Kidney epithelial cell (primary cell): ENCODE measurements around the gene RAET1L. TPM values are rescaled to one million over a fixed set of nuclear protein-coding genes. Genes with fewer than 3 reads are reported as not detected.
"Not testable (repeated sequence)": the region's sequence is repeated elsewhere in the genome, so short reads cannot be mapped to it uniquely, and the experiment has no call there.

ENCODE experiments used
- DNase-seq: peaks from one replicate; pipeline ENCODE4 v3.0.0-alpha.2; 2010; ENCODE audit warnings: low read depth
- H3K27me3 ChIP-seq: 2 replicates; pipeline ENCODE4 v1.6.0; 2011; ENCODE audit warnings: low read length; ENCODE audit not compliant: control insufficient read depth, insufficient read depth
- H3K36me3 ChIP-seq: 2 replicates; pipeline ENCODE4 v1.5.1; 2011; ENCODE audit warnings: low read length; ENCODE audit not compliant: control insufficient read depth, insufficient read depth
- H3K4me3 ChIP-seq: 2 replicates; pipeline ENCODE4 v1.5.1; 2011; ENCODE audit warnings: low read depth, mild to moderate bottlenecking, control low read depth, low read length
- CTCF ChIP-seq: IDR thresholded peaks from 2 replicates; pipeline ENCODE4 v1.5.1; 2011; ENCODE audit warnings: mild to moderate bottlenecking, moderate library complexity, low read length, control low read depth, inconsistent platforms; ENCODE audit not compliant: insufficient read depth, poor library complexity, severe bottlenecking
- total RNA-seq: library from RNA; depleted of rRNA; stranded (reverse); fragments of >200 nt; gene quantifications from 2 replicates; pipeline ENCODE4 v1.2.3, GENCODE V29; 2015

The RAET1L gene, protein sequence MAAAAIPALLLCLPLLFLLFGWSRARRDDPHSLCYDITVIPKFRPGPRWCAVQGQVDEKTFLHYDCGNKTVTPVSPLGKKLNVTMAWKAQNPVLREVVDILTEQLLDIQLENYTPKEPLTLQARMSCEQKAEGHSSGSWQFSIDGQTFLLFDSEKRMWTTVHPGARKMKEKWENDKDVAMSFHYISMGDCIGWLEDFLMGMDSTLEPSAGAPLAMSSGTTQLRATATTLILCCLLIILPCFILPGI
- total RNA-seq = 1.5 and 1.8 TPM in 2 replicates

DNA sequence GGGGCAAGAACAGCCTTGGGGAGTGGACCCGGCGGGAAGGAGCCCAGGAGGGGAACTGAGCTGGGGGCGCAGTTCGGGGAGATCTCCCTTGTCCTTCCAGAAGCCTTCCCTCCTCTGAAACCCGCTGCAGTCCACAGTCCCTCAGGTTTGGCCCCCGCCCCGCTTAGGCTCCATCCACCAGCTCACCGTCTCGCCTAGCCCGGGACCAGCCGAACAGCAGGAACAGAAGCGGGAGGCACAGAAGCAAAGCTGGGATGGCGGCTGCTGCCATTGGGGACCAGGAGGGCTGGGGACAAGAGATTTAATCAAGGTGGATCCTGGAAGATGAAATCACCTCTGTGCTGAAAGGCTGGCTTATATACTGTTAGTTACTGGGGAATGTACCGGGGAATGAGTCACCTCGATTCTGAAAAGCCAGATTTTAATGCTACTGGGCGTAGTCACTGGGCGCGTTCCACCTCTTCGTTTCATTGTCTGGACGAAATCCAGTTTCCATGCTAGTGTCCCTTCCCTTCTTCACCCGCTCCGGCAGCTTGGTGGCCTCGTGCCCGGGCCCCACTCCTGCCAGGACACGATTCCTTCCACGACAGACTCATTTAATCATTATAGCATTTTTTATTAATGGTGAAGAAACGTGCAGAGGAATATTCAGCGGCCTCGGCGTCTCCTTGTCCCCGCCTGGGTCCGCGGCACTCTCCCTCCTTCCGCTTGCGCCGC, at the start of gene RAET1L:
RAET1L (minus strand) TSS at position 332 of the 717 bp plus-strand sequence; CDS start at position 271, 61 bp downstream.
- Histone ChIP-seq H3K4me3 (peak within 1 kb of the TSS; percentile 15), H3K27me3 (peaks cover 9% of the 10 kb centered on the region)
- DNase-seq = peak; percentile 44

GRCh38 chr6:150075034-150075421, 49.7 kb upstream of the RAET1L start:
- no peak for DNase-seq
- H3K27me3 ChIP-seq = no peaks in the 10 kb centered on the region
- no peak overlapping the region for H3K4me3 ChIP-seq
- no peaks in the 10 kb centered on the region for H3K36me3 ChIP-seq
- TF ChIP-seq CTCF = no peak

More for the DNA sequence above, at the start of gene RAET1L:
- H3K36me3 ChIP-seq = no peaks in the 10 kb centered on the region
- no peak for TF ChIP-seq CTCF

DNA sequence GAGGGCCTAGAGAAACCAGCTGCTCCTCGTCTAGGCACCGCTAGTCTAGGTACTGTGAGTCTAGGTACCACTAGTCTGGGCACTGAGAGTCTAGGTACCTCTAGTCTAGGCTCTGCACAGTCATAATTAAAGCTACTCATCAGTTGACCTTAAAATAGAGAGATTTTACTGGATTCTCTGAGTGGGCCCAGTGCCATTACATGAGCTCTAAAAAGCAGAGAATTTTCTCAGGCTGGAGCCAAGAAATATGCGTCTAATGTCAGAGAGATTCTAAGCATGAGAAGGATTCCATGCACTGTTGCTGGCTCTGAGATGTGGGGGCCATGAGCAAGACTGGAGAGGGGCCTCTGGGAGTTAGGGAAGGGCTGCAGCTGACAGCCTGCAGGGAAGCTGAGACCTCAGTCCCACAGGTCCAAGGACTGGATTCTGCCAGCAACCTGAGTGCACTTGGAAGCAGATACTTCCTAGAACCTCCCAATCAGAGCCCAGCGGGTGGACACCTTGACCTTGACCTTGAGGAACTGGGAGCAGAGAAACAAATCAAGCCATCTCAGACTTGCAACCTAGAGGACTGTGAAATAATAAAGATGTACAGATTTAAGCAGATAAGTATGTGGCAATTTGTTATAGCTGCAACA, 49.2 kb upstream of the RAET1L start:
- not testable (repeated sequence) for H3K4me3 ChIP-seq, DNase-seq, H3K36me3 ChIP-seq, H3K27me3 ChIP-seq

- H3K4me3 ChIP-seq = no peak overlapping the region
- DNase-seq = peak; percentile 45
- H3K36me3 ChIP-seq = no peaks in the 10 kb centered on the region
These were observed 46.9 kb upstream of the RAET1L start for GRCh38 chr6:150072201-150072600.

GRCh38 chr6:150070236-150070818, 45.0 kb upstream of the RAET1L start:
- Histone ChIP-seq H3K36me3 (no peaks in the 10 kb centered on the region), H3K4me3 (no peak overlapping the region), H3K27me3 (no peaks in the 10 kb centered on the region)
- no peak for TF ChIP-seq CTCF
- DNase-seq = no peak

More at GRCh38 chr6:150072201-150072600, 46.9 kb upstream of the RAET1L start:
- TF ChIP-seq CTCF = no peak
- no peaks in the 10 kb centered on the region for H3K27me3 ChIP-seq

- DNase-seq = no peak
- no peaks in the 10 kb centered on the region for H3K36me3 ChIP-seq
- H3K27me3 ChIP-seq = no peaks in the 10 kb centered on the region
- TF ChIP-seq CTCF = no peak
- no peak overlapping the region for H3K4me3 ChIP-seq
These were observed 44.4 kb upstream of the RAET1L start for GRCh38 chr6:150069706-150070105.
